EL (cell line): ENCODE data around the gene PI16.
"Not testable (repeated sequence)": the region's sequence is repeated elsewhere in the genome, so short reads cannot be mapped to it uniquely, and the experiment has no call there.

Experiments used
- DNase-seq: peaks from one replicate; pipeline ENCODE4 v3.0.0-alpha.2; 2016

The PI16 gene

GRCh38 chr6:36977470-36977941 is 23.0 kb downstream of the PI16 start:
- DNase-seq: no peak

GRCh38 chr6:36978421-36979346 is 24.1 kb downstream of the PI16 start:
- DNase-seq: no peak

- peak; percentile 30 for DNase-seq
These were observed 24.8 kb downstream of the PI16 start for GRCh38 chr6:36979347-36979742.

GRCh38 chr6:36980129-36980528 is 25.6 kb downstream of the PI16 start:
- no peak for DNase-seq

- no peak for DNase-seq
These were observed 26.5 kb downstream of the PI16 start for GRCh38 chr6:36980876-36981619.

GRCh38 chr6:36983538-36983937 is 29.0 kb downstream of the PI16 start:
- DNase-seq: no peak

- DNase-seq: peak; percentile 93
These were observed 30.3 kb downstream of the PI16 start for GRCh38 chr6:36984581-36985416.

GRCh38 chr6:36985417-36985807 is 30.9 kb downstream of the PI16 start:
- peak; percentile 23 for DNase-seq

- peak; percentile 89 for DNase-seq
These were observed 31.5 kb downstream of the PI16 start, which contains the start of gene MTCH1 for GRCh38 chr6:36985808-36986703. MTCH1 (minus strand) TSS chr6:36986196; CDS start chr6:36986173, 23 bp downstream.

GRCh38 chr6:36986704-36987047 is 32.1 kb downstream of the PI16 start:
- no peak for DNase-seq

GRCh38 chr6:36989264-36989663 is 34.7 kb downstream of the PI16 start:
- no peak for DNase-seq

- DNase-seq: not testable (repeated sequence)
These were observed 35.9 kb downstream of the PI16 start for GRCh38 chr6:36990401-36990800.

- no peak for DNase-seq
These were observed 43.5 kb downstream of the PI16 start for GRCh38 chr6:36997811-36998722.

- no peak for DNase-seq
These were observed 44.1 kb downstream of the PI16 start for GRCh38 chr6:36998723-36999038.

- no peak for DNase-seq
These were observed 44.7 kb downstream of the PI16 start for GRCh38 chr6:36999061-36999750.

- no peak for DNase-seq
These were observed 45.2 kb downstream of the PI16 start for GRCh38 chr6:36999751-37000125.

- no peak for DNase-seq
These were observed 49.8 kb downstream of the PI16 start for GRCh38 chr6:37004044-37004980.

- DNase-seq: no peak
These were observed 50.7 kb downstream of the PI16 start, which contains the start of gene FGD2 for GRCh38 chr6:37005061-37005810. FGD2 (plus strand) TSS chr6:37005655; CDS start chr6:37005818, 163 bp downstream.
